ENCODE results near the gene HMGCS2. TPM values are rescaled to one million over a fixed set of nuclear protein-coding genes. Genes with fewer than 3 reads are reported as not detected.
"Not testable (repeated sequence)": the region's sequence is repeated elsewhere in the genome, so short reads cannot be mapped to it uniquely, and the experiment has no call there.

Gene HMGCS2
- total RNA-seq, 1 donor from 2014 or later: 161 TPM

GRCh38 chr1:119713749-119714456, 54.8 kb downstream of the HMGCS2 start:
- peak; percentile 24 for ATAC-seq
- intact Hi-C loops (cut with DNase I): no loop called here

GRCh38 chr1:119713039-119713748, 55.5 kb downstream of the HMGCS2 start:
- ATAC-seq (no peak), DNase-seq (ENCODE audit: missing footprints) (no peak)
- intact Hi-C loops (cut with DNase I): no loop called here

More at GRCh38 chr1:119713749-119714456, 54.8 kb downstream of the HMGCS2 start:
- DNase-seq (ENCODE audit: missing footprints): no peak

- intact Hi-C loops (cut with DNase I): no loop called here
- ATAC-seq (peak; percentile 93), DNase-seq (ENCODE audit: missing footprints) (peak; percentile 89)
These were observed 56.2 kb downstream of the HMGCS2 start for GRCh38 chr1:119712342-119713038.

- peak; percentile 83 for DNase-seq (ENCODE audit: missing footprints)
- ATAC-seq: peak; percentile 78
- intact Hi-C loops (cut with DNase I): no loop called here
These were observed 56.8 kb downstream of the HMGCS2 start, which contains the start of gene PHGDH for GRCh38 chr1:119711804-119712341. Gene PHGDH (plus strand): TSS chr1:119711934. CDS start chr1:119712023, 89 bp downstream.

- intact Hi-C loops (cut with DNase I); ATAC-seq; DNase-seq (ENCODE audit: missing footprints): not testable (repeated sequence)
These were observed 57.3 kb downstream of the HMGCS2 start for GRCh38 chr1:119711356-119711803.

DNA sequence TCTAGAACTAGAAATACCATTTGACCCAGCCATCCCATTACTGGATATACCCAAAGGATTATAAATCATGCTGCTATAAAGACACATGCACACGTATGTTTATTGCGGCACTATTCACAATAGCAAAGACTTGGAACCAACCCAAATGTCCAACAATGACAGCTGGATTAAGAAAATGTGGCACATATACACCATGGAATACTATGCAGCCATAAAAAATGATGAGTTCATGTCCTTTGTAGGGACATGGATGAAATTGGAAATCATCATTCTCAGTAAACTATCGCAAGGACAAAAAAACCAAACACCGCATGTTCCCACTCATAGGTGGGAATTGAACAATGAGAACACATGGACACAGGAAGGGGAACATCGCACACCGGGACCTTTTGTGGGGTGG, 62.1 kb downstream of the HMGCS2 start:
- intact Hi-C loops (cut with DNase I); ATAC-seq; DNase-seq (ENCODE audit: missing footprints): not testable (repeated sequence)

GRCh38 chr1:119703666-119704450, 64.8 kb downstream of the HMGCS2 start:
- DNase-seq (ENCODE audit: missing footprints) (no peak), ATAC-seq (no peak)
- intact Hi-C loops (cut with DNase I): no loop called here

DNA sequence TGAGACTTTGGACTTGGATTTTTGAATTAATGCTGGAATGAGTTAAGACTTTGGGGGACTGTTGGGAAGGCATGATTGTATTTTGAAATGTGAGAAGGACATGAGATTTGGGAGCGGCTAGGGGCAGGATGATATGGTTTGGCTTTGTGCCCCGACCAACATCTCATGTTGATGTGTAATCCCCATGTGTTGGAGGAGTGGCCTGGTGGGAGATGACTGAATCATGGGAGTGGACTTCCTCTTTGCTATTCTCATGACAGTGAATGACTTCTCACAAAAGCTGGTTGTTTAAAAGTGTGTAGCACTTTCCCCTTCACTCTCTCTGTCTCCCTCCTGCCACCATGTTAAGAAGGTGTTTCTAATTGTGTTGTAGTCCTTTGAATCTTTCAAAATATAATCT, 66.3 kb downstream of the HMGCS2 start:
- intact Hi-C loops (cut with DNase I): no loop called here
- ATAC-seq (no peak), DNase-seq (ENCODE audit: missing footprints) (no peak)

DNA sequence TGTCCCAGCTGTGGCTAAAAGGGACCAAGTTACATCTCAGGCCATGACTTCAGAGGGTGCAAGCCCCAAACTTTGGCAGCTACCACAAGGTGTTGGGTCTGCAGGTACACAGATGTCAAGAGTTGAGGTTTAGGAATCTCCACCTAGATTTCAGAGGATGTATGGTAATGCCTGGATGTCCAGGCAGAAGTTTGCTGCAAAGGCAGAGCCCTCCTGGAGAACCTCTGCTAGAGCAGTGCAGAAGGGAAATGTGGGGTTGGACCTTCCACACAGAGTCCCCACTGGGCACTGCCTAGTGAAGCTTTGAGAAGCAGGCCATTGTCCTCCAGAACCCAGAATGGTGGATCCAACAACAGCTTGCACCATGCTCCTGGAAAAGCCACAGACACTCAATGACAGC, 67.0 kb downstream of the HMGCS2 start:
- DNase-seq (ENCODE audit: missing footprints) (no peak), ATAC-seq (no peak)
- intact Hi-C loops (cut with DNase I): no loop called here

GRCh38 chr1:119700326-119700725, 68.4 kb downstream of the HMGCS2 start:
- intact Hi-C loops (cut with DNase I): no loop called here
- DNase-seq (ENCODE audit: missing footprints) (no peak), ATAC-seq (no peak)

Other genes starting within 250 kb of the HMGCS2 start
- 8.8 TPM for gene ZNF697, start 120.6 kb downstream of the HMGCS2 start, total RNA-seq
- 9.7 TPM for gene PHGDH, start 57.0 kb downstream of the HMGCS2 start, total RNA-seq
- not detected for gene REG4, start 42.6 kb upstream of the HMGCS2 start, total RNA-seq
- gene ADAM30, start 127.6 kb upstream of the HMGCS2 start, total RNA-seq: not detected